SKM-1 (cell line): Measurements from ENCODE around the gene LGALS9B.
"Not testable (repeated sequence)": the region's sequence is repeated elsewhere in the genome, so short reads cannot be mapped to it uniquely, and the experiment has no call there.

Source experiments
- DNase-seq: peaks from one replicate; lab custom pipeline; 2025; ENCODE audit not compliant: unreplicated experiment; lab: John Stamatoyannopoulos, UW

The LGALS9B gene

GRCh38 chr17:20417492-20418080 lies 49.8 kb downstream of the LGALS9B start:
- DNase-seq = not testable (repeated sequence)

GRCh38 chr17:20416381-20416911 lies 50.9 kb downstream of the LGALS9B start:
- DNase-seq = not testable (repeated sequence)

- not testable (repeated sequence) for DNase-seq
Measured at GRCh38 chr17:20415479-20415878, 51.9 kb downstream of the LGALS9B start.

GRCh38 chr17:20401306-20402022 lies 65.9 kb downstream of the LGALS9B start:
- DNase-seq = not testable (repeated sequence)

- not testable (repeated sequence) for DNase-seq
Measured at GRCh38 chr17:20400559-20401305, 66.6 kb downstream of the LGALS9B start.
